ENCODE results near the gene SLC25A4. TPM values are rescaled to one million over a fixed set of nuclear protein-coding genes. Genes with fewer than 3 reads are reported as not detected.
A peak's percentile ranks its signal among the peaks of the same experiment; 100 is the strongest.

Gene SLC25A4
- total RNA-seq, 6 donors from 2014 or later: 11.5 to 46.1 (median 30.1) TPM

- H3K9me3 ChIP-seq: no peaks in the 10 kb centered on the region
- H3K36me3 ChIP-seq: peaks cover 6 to 50% (median 19%) of the 10 kb centered on the region in 4 donors
- WGBS, 2 donors: 50 to 58% methylated on average over 2 of the region's 2 CpGs
- H3K27me3 ChIP-seq: no peaks in the 10 kb centered on the region
- TF ChIP-seq POLR2AphosphoS5 (IDR thresholded peaks at IDR 0.05) (no peak), POLR2A (IDR thresholded peaks at IDR 0.05) (no peak), CTCF (IDR thresholded peaks at IDR 0.05) (no peak), EP300 (IDR thresholded peaks at IDR 0.05) (no peak)
- H3K27ac ChIP-seq: no peak overlapping the region
- DNase-seq (no peak), ATAC-seq (ENCODE audit: low FRiP score in 2 of 2) (peak in 1 of 2 donors; percentile 29)
- peaks cover 0 to 9% (median 0%) of the 10 kb centered on the region in 4 donors for H3K4me1 ChIP-seq
- H3K4me3 ChIP-seq: no peak overlapping the region
Observed at GRCh38 chr4:185165605-185166063, 22.6 kb downstream of the SLC25A4 start.

DNA sequence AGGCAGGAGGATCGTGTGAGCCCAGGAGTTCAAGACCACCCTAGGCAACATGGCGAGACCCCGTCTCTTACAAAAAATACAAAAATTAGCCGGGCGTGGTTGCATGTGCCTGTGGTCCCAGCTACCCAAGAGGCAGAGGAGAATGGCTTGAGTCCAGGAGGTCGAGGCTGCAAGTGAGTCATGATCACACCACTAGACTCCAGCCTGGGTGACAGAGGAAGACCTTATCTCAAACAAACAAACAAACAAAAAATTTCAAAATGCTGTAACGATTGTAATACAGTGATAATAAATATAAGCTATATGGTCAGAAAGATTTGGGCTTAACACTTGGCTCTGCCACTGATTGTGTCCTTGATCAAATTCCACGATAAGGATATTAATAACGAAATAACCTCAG, 24.2 kb downstream of the SLC25A4 start:
- Histone ChIP-seq H3K9me3 (no peaks in the 10 kb centered on the region), H3K36me3 (peaks cover under 1 to 39% (median 10%) of the 10 kb centered on the region in 4 donors), H3K27me3 (no peaks in the 10 kb centered on the region), H3K4me1 (peaks cover 0 to 9% (median 0%) of the 10 kb centered on the region in 4 donors), H3K27ac (no peak overlapping the region), H3K4me3 (no peak overlapping the region)
- 83% methylated on average over 9 of the region's 9 CpGs for WGBS, 2 donors
- DNase-seq: no peak
- TF ChIP-seq POLR2A (IDR thresholded peaks at IDR 0.05): no peak
- TF ChIP-seq EP300 (IDR thresholded peaks at IDR 0.05): no peak
- no peak for TF ChIP-seq CTCF (IDR thresholded peaks at IDR 0.05)
- ATAC-seq (ENCODE audit: low FRiP score in 2 of 2): no peak

- no peak for ATAC-seq (ENCODE audit: low FRiP score in 2 of 2)
- H3K36me3 ChIP-seq: peaks cover 0 to 44% (median 15%) of the 10 kb centered on the region in 4 donors
- no peaks in the 10 kb centered on the region for H3K9me3 ChIP-seq
- no peaks in the 10 kb centered on the region for H3K27me3 ChIP-seq
- no peaks in the 10 kb centered on the region for H3K4me1 ChIP-seq
- H3K4me3 ChIP-seq: no peak overlapping the region
- H3K27ac ChIP-seq: no peak overlapping the region
- no peak for DNase-seq
- 90 to 91% methylated on average over 2 of the region's 2 CpGs for WGBS, 2 donors
- no peak for TF ChIP-seq POLR2A (IDR thresholded peaks at IDR 0.05)
- TF ChIP-seq EP300 (IDR thresholded peaks at IDR 0.05): no peak
- TF ChIP-seq CTCF (IDR thresholded peaks at IDR 0.05): no peak
- no peak for TF ChIP-seq POLR2AphosphoS5 (IDR thresholded peaks at IDR 0.05)
Observed at GRCh38 chr4:185171373-185172071, 28.5 kb downstream of the SLC25A4 start.

GRCh38 chr4:185179488-185179887, 36.4 kb downstream of the SLC25A4 start:
- no peaks in the 10 kb centered on the region for H3K27me3 ChIP-seq
- no peak for DNase-seq
- H3K4me1 ChIP-seq: peaks cover 0 to 6% (median 0%) of the 10 kb centered on the region in 4 donors
- H3K9me3 ChIP-seq: no peaks in the 10 kb centered on the region
- TF ChIP-seq EP300 (IDR thresholded peaks at IDR 0.05) (no peak), POLR2A (IDR thresholded peaks at IDR 0.05) (no peak), CTCF (IDR thresholded peaks at IDR 0.05) (no peak), POLR2AphosphoS5 (IDR thresholded peaks at IDR 0.05) (no peak)
- no peak overlapping the region for H3K27ac ChIP-seq
- peaks cover 0 to 12% (median 4%) of the 10 kb centered on the region in 4 donors for H3K36me3 ChIP-seq
- ATAC-seq (ENCODE audit: low FRiP score in 2 of 2): no peak
- WGBS, 2 donors: 80 to 89% methylated on average over 1 to 3 of the region's 3 CpGs
- H3K4me3 ChIP-seq: no peak overlapping the region

DNA sequence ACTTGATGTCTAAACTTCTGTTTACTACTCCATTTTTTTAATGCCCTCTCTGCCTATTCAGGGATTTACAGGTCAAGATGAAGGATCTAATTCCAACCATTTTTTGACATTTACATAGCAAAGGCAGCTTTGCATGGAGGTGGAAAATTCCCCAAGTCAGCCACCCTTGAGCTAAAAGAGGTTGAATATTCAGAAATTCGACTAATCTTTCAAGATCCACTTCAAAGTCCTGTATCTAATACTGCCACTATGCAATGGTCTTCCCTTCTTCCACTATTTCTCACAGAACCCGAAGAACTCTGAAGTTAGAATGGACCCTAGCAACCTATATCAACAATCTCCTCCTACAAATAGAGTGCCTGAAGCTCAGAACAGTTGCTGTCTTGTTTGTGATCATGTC, 39.2 kb downstream of the SLC25A4 start:
- no peak for TF ChIP-seq POLR2A (IDR thresholded peaks at IDR 0.05)
- no peak for TF ChIP-seq POLR2AphosphoS5 (IDR thresholded peaks at IDR 0.05)
- no peak for TF ChIP-seq CTCF (IDR thresholded peaks at IDR 0.05)
- TF ChIP-seq EP300 (IDR thresholded peaks at IDR 0.05): no peak
- ATAC-seq (ENCODE audit: low FRiP score in 2 of 2) (no peak), DNase-seq (no peak)
- Histone ChIP-seq H3K4me1 (peaks cover 0 to 6% (median 0%) of the 10 kb centered on the region in 4 donors), H3K36me3 (no peaks in the 10 kb centered on the region), H3K9me3 (no peaks in the 10 kb centered on the region), H3K27me3 (no peaks in the 10 kb centered on the region), H3K27ac (peak overlapping the region in 3 of 4 donors; percentile 4 to 53 (median 13)), H3K4me3 (no peak overlapping the region)
- 66 to 70% methylated on average over 2 of the region's 2 CpGs for WGBS, 2 donors
